ENCODE data around the gene ACAP2.

ACAP2 gene

DNA sequence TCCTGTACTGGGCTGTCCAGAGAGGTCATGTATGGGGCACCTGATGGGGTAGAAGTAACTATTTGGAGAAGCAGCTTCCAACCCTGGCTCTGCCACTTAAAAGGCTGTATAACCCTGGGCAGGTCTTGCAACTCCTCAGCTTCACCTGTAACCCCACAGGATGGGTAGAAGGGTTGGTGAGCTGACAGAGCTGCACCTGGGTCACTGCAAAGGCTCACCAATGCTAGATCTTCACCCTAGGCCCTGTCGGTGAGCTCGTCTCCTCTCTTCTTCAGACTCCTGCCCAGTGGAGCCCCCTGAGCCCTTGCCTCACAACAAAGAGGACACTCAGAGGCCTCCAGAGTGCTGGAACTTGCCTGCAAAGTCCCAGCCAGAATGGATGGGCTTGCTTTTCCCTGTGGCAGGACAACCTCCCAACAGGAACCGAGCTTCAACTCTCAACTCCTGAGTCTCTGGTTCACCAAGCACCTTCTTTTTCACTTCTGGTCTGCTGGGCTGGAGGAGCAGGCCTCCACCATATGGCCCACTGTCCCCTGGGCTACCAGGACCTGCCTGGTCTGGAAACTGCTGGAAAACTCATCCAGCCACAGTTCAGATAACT lies 217.7 kb downstream of the ACAP2 start:
- in situ Hi-C loops (cut with MboI; ENCODE audit: low sequenced_read_pairs), result no loop called here

Measured in hTERT RPE-1 (cell line).